GM18868 (cell line): ENCODE measurements around the gene UFD1.

Experiments
- ATAC-seq: cut with Tn5 transposase; IDR thresholded peaks from one replicate; pipeline ENCODE4 v1.9.1; 2021; ENCODE audit warnings: mild to moderate bottlenecking, moderate library complexity; ENCODE audit not compliant: unreplicated experiment

The UFD1 gene

DNA sequence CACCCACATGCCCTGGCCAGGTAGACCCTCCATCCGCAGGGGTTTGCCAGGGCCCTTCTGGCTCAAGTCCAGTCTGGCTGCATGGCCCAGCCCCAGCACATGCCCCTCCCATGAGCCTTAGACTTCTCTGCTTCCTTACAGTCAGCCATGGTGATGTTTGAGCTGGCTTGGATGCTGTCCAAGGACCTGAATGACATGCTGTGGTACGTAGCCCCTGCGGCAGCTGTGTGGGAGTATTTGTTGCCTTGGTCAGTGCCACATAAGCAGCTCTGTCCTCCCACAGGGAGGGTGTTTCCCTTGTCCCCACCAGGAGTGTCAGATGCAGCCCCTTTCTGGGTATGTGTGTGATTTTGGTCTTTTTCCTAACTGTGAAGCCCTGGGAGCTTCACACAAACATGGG lies 18.3 kb upstream of the UFD1 start:
- ATAC-seq, result no peak

DNA sequence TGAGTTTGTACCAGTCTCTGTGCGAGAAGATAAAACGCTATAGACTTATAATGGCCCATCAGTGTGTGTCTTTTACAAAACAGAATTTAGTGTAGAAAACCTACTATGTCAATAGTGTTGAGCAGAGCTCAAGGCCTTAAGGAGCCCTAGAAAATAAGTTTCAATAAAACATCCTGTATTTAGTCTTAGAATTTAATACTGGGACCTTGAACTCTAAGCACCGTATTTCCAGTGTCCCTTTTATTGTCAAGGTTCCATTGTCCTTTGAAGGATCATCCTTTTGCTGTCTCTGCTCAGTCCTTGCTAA lies 17.3 kb upstream of the UFD1 start:
- no peak for ATAC-seq

DNA sequence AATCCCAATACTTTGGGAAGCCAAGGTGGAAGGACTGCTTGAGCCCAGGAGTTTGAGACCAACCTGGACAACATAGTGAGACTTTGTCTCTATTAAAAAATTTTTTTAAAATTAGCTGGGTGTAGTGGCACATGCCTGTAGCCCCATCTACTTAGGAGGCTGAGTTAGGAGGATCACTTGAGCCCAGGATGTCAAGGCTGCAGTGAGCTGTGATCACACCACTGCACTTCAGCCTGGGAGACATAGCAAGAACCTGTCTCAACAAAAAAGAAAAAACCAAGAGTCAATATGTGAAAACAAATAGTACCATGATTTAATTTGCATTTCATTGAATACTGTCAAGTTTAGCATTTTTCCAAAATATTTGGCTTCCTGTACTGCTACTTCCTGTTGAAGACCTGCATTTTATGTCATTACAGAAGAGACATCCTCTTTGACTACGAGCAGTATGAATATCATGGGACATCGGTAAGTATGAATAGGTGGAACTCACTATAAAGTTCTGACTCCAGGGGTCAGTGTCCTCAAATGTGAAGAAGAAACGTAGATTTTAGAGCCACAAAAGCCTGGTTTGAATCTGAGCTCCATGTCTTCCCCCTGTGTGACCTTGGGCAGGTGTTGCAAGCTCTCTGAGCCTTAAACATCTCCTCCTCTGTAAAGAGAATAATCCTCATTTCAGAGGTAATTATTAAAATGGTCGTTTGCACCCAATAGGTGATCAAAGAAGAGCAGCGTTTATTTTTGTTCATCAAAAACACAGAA lies 16.8 kb upstream of the UFD1 start:
- no peak for ATAC-seq

DNA sequence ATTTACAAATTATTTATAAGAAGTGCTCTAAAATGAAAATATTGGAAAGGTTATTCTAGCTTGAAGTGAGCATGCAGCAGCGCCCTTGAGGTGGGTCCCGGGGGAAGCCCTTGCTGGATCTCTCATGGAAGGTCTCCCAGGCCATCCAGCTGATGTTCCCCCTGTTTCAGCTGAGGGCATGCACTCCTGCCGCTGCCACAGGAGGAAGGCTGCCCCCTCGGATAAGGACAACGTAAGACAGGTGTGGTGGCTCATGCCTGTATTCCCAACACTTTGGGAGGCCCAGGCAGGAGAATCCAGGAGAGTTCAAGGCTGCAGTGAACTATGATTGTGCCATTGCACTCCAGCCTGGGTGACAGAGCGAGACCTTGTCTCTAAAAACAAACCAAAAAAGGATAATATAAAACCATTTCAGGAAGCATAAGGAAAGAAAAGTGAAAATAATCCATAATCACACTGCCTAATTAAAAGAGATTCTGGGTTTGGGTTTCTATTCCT lies 15.7 kb upstream of the UFD1 start:
- ATAC-seq, result no peak

DNA sequence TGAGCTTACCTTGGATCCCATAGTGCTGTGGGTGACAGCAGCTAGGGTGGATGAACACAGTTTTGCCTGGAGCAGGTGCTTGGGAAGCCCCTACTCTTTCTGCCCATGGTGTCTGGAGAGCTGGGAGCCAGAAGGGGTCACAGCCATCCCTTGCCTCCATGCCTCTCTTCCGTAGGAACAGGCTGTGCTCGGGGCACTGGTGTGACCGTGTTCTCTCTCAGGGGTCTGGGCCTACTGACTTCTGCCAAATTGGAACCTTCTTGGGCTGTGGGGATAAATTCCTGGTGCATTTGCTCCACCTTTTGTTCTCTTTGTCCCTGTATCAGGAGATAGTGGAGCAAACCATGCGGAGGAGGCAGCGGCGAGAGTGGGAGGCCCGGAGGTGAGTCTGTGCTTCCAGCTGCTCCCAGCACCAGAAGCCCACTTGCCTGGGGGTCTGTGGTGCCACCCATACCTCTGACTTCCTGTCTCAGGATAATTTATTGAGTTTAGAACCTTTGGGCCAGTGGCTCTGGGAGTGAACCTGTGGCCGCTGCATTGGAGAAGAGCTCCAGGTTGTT lies 15.1 kb upstream of the UFD1 start:
- ATAC-seq, result no peak

DNA sequence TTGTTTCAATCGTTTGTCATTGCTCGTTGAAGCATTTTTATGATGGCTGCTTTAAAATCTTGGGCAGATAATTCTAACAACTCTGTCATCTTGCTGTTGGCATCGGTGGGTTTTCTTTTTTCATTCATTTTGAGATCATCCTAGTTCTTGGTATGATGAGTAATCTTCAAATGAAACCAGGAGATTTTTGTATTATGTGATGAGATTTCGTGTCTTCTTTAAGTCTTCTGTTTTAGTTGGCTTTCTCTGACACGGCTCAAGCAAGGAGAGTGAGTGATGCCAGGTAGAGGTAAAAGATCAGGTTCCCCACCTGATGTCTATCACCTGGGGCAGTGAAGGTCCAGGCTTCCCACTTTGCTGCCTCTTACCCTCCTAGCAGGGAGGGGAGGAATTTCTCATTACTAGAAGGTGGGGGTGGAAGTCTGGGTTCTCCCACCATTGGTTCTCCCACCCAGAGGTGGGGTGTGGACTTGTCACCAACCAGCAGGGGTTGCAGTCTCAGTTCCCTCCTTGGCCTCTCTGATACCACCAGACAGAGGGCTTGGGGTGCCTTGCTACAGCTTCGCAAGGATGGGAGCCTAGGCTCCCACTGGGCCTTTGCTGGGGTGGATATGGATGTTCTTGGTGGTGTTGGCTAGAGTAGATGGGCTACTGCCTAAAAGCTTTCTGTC lies 13.6 kb upstream of the UFD1 start:
- no peak for ATAC-seq

DNA sequence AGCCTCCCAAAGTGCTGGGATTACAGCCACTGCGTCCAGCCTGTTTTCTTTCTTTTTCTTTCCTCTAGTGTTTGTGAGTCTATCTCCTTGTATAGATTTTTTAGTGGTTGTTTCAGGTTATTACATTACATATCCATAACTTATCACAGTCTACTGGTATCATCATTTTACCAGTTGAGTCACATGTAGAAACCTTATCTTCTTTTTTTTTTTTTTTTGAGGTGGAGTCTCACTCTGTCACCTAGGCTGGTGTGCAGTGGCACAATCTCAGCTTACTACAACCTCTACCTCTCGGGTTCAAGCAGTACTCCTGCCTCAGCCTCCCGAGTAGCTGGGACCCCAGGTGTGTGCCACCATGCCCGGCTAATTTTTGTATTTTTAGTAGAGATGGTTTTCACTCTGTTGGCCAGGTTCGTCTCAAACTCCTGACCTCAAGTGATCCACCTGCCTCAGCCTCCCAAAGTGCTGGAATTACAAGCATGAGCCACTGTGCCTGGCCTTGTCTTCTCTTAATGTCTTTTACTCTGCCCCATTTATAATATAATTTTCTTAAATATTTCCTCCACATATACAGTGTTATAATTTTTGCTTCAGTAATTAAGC lies 11.7 kb upstream of the UFD1 start:
- ATAC-seq, result no peak

DNA sequence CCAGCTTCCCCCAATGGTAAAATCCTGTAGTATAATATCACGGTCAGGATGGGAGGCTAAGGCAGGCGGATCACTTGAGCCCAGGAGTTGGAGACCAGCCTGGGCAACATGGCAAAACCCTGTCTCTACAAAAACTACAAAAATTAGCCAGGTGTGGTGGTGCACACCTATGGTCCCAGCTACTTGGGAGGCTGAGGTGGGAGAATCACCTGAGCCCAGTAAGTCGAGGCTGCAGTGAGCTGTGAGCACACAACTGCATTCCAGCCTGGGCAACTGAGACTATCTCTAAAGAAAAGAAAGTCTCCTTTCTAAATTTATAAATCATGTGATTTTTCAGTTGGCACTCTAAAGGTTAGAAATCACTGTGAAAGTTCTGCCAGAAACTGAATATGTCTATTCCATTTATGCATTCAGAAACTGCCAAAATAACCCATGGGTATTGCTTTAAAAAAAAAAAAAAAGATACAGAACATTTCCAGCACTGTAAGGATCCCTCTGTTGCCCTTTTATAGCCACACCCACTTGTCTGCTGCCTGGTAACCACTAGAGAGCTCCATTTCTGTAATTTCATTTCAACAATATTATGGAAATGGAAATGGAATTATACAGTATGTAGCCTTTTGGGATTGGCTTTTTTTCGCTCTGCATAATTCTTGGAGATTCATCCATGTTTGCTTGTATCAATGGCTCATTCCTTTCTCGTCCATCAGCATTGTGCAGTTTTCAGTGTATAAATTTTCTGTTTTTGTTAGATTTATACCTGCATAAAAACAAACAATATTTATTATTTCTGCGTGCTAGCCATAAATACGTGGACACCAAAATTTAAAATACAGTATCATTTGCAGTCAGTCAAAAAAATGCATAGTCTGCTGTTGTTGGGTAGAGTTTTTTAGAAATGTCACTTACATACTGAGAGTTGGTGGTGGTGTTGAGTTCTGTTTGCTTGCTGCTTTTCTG lies 10.2 kb upstream of the UFD1 start:
- ATAC-seq, result no peak

DNA sequence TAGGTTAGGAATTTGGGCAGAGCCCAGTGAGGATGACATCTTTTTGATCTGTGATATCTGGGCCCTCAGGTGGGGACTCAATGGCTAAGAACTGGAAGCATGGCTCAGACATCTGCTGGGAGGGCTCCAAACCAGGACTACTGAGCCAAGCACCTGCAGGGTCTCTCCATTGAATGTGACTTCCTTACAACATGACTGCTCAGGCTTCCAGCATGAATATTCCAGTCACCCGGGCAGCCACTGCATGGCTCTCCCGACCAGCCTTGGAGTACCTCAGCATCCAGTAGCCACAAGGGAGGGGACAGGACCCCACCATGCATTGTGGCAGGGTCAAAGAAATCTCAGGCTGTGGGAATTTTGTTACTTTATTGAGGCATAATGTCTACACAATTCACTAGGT lies 9.3 kb upstream of the UFD1 start:
- no peak for ATAC-seq

DNA sequence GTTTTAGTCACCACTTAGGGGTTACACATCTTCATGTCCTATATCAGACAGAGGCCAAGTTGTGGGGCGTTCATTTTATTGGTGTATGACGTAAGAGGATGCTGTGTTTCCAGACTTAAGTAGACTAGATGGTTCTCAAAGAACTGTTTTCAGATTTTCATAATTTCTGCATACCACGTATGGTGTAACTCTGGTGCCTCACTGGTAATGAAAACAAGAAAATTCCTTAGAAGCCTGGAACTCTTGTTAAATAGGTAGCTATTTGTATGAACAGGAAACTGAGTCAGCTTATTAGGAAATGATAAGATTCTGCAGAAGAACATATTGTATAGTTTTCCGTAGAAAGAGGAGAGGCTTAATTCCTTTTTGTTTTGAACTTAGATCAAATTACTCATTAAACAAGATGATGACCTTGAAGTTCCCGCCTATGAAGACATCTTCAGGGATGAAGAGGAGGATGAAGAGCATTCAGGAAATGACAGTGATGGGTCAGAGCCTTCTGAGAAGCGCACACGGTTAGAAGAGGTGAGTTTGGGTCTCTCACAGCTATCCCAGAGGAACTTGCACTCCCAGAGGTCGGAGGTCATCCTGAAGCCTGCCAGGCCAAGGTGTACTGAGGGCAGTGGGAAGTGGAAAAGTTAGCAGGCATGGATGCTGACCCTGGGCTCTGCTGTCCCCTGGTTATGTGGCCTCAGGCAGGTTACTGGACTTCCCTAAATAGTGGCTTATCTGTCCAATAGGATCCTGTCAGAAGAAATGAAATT lies 4.7 kb upstream of the UFD1 start:
- no peak for ATAC-seq

DNA sequence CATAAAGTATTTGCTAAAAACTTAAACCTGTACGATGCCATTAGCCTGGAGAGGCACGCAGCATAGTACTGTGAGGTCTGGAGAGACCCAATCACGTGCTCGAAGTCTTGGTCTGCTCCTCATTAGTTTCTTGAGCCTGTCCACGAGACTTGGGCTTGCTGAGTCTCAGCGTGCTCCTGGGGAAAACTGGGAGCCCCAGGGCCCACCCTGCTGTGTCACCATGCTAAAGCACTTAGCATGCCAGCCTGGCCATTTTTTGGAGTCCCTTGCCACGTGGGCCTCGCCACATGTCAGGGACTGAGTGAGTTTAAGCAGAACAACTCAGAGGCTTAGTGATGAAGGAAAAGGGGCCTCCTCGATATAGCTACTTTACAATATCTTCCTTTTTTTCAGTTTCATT lies 3.3 kb upstream of the UFD1 start:
- no peak for ATAC-seq

DNA sequence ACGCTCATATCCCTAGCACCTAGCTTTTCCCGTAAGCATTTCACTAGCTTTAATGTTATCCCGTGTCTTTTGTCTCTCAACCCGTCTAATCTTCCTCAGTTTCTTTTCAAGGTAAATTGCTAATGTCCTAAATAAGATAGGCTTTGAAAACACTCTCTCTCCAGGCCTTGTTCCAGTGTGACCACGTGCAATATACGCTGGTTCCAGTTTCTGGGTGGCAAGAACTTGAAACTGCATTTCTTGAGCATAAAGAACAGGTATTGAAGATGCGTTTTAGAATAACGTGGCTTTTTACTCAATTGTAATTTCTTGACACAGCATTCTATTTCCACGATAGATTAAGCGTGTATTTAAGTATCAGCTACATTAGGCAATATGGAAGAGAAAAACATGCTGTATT lies 1.8 kb upstream of the UFD1 start:
- ATAC-seq, result no peak

DNA sequence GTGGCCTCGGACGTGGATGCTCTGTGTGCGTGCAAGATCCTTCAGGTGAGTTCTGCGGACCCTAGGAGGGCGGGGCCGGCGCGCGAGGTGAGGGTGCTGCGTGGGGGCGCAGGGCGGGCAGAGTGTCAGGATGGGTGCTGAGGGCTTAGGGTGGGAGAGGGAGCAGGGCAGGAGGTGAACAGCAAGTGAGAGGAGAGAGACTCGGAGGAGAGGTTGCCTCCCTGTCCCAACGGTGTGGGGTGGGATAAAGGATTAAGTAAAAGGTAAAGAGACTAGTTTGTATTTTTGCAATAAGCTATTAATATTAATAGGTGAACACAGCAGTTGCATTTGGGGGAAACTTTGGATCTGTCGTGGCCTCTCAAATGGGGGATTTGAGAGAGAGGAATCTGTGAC lies 1.2 kb upstream of the UFD1 start:
- no peak for ATAC-seq

DNA sequence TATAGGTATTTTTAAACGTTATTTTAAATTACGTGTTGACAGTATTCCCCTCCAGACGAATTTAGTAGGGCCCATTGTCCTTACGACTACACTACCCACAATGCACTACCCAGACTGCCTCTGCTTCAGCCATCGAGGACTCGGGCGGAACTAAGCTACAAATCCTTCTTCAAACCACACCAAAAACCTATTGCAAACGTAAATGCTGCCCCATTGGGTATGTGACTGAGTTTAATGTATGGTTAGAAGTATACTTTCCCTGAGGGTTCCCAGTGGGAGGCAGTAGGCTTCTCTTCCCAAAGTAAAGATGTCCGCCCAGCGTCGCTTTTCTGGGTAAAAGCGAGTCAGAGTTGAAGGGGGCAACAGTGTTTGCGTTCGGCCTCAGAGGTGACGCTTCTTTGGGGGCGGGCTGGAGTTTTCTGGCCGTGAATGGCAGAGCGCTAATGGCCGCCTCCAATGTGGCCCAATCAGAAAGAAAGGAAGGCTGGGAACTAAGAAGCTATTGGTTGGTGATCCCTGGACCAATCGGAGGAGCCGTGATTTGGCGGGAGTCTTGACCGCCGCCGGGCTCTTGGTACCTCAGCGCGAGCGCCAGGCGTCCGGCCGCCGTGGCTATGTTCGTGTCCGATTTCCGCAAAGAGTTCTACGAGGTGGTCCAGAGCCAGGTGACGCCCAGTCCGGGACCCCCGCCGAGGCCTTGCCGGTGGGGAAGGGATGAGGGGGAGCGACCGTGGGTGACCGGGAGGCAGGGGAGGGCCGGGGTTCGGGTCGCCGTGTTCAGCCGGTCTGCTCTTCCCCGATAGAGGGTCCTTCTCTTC lies 571 bp upstream of the UFD1 start, which contains the start of gene CDC45:
Gene CDC45, plus strand, starts transcription at position 566 of the 818 bp plus-strand sequence. Its CDS starts 49 bp downstream, at position 615.
- peak; percentile 89 for ATAC-seq

DNA sequence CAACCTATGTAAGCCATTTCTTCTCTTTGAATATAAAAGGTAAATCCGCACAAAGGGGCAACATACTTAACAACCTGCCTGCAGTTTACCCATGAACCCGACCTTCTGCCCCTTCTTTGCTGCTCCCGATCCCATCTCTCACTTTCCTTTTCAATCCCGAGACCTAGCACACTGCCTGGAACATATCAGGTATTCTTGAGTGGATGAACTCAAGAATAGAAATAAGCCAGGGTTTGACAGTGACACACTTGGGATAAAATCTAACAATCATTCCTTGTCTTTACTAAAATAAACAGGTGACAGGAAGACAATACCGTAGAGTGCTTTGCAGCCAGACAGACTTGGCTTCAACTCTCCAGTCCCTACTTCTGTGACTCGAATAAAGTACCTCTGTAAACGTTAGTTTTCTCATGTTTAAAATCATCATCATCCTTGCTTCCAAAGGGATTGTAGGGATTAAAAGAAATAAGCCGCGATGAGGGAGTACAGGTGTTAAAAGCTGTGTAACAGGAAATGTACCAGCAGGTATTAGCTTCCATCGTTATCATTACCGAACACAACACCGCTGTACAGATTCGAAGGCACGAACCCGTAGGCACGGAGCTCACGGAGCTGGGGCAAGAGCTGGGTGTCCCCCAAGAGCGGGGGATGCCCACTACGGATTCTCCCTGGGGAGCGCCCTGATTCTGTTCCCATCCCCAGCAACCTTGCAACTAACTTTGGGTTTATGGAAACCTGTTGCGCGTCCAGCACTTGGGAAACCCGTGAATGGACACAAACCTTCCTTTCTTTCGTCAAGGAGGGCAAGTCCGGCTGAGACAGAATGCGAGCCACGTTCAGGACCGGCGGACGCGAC lies 720 bp downstream of the UFD1 start:
- ATAC-seq, result no peak

DNA sequence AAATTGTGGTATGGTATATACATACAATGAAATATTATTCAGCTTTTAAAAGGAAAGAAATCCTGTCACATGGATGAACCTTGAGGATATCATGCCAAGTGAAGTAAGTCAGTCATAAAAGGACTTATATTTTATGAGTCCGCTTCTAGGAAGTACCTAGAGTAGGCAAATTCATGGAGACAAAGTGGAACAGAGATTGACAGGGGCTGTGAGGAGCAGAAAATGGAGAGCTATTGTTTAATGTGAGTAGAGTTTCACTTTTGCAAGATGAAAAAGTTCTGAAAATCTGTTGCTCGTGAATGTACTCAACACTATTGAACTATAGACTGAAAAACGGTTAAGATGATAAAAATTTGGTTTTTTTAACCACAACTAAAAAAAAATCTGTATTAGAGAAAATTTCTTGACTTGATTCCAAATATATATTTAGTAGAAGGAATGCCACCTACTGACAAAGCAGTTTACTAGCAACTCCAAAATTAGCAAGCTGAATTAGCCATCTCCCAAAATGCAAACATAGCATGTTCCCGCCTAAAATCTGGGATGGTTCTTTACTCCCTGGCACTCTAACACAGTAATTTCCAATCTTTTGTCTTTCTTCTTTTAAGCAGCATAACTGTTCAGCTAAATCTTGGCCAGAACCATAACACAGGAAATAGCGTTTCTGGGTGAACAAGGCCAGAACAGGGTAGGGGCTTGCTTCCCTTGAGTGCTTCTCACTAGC lies 1.5 kb downstream of the UFD1 start:
- no peak for ATAC-seq

DNA sequence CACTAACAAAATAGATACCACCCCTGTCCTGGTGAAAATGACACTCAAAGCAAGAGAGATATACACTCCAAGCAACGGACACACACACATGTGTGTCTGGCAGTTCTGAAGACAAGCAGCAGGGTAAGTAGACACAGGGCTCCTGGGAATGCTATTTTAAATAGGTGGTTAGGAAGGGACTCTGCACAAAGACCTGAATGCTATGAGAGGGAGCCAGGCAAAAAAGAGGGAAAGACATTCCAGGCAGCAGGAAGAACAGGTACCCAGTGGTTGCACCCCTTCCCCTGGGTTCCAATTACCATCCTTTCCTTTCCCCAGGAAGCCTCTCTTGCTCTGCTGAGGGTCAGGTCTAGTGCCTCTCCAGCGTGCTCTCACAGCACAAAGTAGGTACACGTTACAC lies 3.0 kb downstream of the UFD1 start:
- ATAC-seq, result no peak

DNA sequence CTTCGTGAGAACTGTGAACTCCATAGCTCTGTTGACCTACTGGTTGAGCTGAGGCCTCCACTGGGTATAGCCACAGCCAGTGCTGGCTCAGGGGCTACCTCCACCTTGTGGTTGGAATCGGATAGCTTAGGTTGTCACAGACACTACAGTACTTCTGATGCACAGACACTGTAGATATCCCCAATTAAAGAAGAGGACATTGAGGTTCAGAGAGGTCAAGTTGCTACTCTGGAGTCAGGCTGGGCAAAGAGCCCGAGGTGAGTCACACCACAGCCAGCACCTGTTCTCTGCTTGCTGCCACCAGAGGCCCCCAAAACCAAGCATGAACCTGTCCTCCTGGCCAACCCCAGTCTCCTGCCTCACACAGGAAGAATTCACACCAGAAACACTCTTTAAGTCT lies 5.4 kb downstream of the UFD1 start:
- no peak for ATAC-seq
